Kidney glomerular epithelial cell (primary cell): ENCODE data around the gene PTPRG.
A peak's percentile ranks its signal among the peaks of the same experiment; 100 is the strongest.
"Not testable (repeated sequence)": the region's sequence is repeated elsewhere in the genome, so short reads cannot be mapped to it uniquely, and the experiment has no call there.

Experiments used
- DNase-seq: peaks from one replicate; lab custom pipeline; 2025; lab: John Stamatoyannopoulos, UW

Gene PTPRG

DNA sequence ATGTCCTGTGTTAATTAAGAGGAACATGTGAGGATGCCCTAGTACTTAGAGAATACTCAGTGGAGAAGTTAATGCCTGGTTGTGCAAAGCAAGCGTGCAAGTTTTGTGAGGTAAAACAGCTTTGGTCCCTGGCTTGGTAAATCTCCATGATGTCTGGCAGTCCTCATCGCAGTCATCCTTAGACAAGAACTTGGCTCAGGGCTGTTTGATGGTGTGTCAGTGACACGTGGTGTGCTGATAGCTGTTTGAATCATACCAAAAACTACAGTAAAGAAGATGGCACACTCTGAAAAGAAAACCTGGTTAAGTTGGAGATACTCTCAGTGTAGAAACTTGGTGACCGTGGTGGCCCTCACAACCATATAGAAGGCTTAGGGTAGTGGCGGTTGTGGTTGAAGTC is 450.3 kb downstream of the PTPRG start:
- no peak for DNase-seq

DNA sequence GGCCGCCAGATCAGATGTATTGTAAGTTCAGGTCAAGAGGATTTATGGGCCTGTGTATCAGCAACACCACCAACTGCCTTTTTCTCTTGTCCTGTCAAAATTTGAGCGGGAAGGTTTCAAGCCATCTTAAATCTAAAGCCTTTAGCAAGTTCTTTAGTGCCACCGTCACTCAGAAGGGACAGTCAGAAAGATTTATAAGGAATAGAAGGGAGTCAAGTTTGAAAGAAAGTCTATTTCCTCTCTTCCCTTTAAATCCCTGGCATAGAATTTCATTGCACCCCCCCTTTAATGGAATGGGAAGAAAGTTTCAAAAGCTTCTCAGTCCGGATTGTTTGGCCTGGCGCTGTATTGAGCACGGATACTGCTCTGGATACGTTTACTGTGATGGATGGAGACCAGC is 452.6 kb downstream of the PTPRG start:
- DNase-seq: no peak

DNA sequence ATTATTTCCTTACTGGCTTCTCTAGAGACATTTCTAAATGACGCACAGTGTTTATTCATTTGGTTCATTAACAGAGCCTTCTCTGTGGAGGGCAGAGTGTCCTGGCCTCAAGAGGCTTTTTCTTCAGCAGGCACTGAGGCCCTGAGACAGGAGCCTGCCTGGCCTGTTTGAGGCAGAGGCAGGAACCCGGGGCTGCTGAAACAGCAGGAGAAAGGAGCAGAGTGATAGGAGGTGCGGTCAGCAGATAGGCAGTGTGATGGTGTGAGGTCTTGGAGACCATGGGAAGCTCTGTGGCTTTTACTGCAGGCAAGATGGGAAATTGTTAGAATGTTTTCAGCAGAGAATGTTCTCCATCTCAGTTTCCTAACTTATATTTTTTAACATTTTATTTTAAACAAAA is 453.7 kb downstream of the PTPRG start:
- no peak for DNase-seq

DNA sequence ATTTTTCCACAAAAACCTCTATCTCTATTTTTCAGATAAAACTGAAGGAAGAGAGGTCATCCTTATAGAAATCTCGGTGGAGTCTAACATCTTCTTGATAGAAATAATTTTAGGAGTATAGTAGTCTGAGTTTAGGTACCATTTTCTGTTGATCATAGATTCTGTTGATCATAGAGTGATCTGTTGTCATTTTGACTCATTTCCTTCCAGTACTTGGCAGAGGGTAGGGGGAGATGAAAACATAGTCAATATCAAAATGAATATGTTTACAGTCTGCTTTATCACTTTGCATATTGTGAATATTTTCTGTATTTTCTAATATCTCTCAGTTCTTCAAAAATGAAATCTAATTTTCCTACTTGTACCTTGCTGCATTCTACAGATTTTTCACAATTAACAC is 458.5 kb downstream of the PTPRG start:
- no peak for DNase-seq

DNA sequence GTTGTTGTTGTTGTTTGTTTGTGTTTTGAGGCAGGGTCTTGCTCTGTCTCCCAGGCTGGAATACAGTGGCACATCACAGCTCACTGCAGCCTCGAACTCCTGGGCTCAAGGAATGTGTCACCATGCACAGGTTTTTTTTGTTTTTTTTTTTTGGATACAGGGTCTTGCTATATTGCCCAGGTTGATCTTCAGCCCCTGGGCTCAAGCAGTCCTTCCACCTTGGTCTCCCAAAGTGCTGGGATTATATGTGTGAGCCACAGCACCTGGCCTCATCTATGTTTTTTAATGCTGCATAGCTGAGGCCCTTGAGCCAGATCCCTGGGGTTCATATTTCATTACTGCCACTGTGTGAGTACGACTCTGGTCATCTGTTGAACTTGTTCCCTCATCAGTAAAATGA is 459.3 kb downstream of the PTPRG start:
- DNase-seq: no peak

DNA sequence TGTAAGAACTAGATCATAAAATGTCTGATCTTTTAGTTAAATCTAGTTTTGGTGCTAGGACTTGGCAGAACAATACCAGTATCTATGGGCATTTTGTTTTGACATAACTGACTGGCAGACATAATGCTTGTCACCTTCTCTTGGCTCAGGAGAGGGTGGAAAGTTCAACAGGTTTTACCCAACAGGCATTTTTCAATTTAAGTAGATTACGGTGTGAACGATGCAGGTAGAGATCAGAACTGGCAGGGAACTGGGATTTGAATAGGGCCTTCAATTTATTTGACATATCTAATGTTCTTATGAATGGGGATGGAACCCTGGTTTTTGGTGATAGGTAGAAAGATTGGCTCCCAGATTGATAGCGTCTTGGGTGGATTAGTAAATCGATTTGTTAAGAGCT is 460.9 kb downstream of the PTPRG start:
- DNase-seq: no peak

DNA sequence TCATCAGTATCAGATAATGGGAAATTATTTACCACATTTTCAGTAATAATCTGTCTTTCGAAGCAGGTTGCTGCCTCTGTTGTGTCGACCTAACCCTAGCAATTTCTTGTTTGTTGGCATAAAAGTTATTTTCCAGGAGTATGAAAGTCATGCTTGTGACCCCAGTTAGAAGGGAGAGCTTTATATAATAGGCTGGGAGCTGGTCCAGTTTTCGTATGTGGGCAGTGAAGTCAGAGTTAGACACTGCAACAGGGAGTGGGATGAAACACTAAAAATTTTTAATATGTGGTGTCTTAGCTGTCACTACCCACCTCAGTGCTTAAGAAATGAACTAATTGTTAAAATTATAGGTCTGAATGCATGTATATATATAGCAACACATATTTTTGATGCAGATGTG is 463.5 kb downstream of the PTPRG start:
- DNase-seq: no peak

DNA sequence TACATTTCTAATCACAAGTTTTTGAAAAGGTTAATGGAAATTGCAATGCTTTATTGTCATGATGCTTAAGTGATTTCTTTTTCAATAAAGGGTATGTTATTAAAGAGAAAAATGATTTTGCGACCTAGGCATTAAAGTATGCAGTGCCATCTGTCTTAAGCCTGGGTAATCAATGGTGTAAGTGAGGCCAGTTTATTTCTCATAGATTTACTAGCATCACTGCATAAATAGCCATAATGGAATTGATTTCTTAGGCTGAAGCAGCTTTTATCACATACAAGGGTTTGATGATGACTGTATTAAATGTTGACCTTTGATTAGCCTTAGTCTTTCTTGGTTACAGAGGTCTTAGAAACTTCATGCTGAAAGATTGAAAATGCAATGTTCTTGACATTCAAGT is 464.5 kb downstream of the PTPRG start:
- DNase-seq: no peak

DNA sequence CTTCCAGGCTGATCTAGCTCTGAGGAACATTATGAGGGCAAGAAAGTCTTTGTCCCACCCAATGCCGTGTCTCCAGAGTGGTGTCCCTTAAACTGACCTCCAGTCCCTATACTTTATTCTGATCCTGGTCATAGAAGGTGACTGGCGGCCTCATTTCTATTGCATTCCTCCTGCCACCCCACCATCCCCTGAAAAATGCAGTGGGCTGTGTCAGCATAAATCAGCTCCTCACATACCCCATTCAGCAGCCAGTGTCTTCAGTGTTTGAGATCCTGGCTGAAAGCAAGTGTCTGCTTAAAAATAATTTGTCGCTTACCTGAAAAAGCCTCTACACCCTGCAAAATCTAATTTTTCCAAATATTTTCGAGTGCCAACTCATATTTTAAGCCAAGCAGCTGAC is 465.9 kb downstream of the PTPRG start:
- DNase-seq: no peak

DNA sequence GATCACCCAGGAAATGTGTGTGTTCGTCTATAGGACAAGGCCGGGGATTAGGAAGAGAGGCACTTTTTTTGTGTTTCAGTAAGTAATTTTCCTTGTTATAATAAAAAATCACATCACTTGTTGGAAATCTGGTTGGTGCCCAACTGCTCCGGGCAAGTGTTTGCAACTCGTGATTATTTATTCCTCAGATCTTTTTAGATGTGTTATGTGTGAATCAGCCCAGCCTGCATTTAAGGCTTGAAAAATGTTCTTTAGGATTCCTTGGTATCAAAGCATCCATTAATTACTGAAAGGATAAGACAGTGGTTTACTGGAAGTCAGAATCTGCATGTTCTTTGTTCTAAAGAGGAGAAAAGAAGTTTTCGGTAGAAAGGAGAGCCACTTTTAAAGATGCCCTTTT is 466.4 kb downstream of the PTPRG start:
- no peak for DNase-seq

DNA sequence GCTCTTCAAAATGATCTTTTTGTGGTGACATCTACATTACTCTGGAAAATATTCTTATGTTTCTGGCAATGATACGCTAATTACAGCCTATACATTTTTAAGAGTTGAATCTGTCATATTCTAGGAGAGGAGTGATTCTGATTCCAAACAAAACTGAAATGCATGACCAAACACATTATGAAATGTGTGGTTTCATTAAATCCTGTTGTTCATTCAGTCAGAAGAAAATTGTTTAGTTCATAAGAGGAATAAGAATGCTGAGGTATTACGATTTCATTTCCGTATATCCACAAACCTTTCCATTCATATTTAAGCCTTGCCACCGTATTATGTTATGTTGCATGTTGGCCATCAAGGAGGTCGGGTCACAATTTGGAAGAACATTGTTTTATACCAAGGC is 466.9 kb downstream of the PTPRG start:
- DNase-seq: no peak

DNA sequence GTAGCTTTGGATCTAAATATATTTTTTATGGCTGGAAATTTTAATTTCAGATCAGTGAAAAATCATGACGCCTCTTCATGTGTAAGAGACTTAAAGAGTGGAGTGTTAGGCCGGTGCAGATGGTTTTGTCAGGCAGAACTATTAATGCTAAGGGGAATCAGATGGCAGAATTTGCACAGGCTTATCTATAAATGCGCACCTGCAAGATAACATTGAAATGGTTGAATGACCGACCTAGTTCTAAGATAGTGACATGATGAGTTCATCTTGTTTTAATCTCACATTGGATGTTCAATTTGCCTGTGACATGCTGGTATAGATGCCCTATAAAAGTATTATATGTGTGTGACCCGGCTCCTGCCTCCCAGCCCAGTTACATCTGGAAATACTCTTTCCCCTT is 471.4 kb downstream of the PTPRG start:
- DNase-seq: no peak

DNA sequence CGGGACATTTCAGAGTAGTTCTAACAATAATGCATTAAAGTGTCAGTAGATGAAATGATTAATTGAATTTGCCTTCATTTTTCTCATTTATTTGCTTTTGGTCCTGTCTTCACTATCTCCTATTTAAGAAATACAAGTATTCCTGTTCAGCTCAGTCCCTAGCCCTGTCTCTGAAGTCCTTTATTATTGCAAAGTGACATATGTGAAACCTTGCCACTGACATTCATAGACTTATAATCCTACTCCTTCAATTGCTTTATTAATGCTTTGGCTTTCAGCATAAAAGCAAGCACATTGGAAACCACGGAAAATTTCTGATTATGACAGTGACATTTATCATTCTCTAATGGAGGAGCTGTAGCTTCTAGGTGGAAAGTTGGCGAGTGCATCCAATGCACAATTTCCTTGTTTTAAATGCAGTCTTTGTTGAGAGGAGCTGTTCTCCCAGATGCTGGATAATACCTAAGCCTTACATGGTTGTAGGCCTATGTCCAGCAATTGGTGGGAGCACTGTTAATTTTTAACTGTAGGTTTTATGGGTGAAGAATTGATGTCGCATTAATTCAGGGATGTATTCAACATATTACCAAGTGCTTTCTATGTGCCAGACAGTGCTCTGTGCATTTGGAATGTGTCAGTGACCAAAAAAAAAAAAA is 474.2 kb downstream of the PTPRG start:
- DNase-seq: no peak

DNA sequence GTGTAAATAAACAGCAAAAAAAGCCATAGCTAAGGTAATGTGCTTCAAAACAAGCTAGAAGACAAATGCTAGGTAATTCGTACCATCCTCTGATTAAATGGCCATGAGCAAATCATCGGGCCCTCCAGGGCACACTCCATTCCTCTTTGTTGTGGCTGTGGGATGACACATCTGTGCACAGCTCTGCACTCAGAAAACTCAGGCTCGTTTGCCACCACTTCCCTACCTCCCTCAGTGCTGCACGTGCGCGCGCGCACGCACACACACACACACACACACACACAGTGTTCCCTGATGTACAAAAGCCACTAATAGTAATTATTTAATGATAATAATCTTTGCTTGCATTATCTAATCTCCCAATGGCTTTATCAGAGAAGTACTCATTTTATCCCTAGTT is 475.4 kb downstream of the PTPRG start:
- no peak for DNase-seq

DNA sequence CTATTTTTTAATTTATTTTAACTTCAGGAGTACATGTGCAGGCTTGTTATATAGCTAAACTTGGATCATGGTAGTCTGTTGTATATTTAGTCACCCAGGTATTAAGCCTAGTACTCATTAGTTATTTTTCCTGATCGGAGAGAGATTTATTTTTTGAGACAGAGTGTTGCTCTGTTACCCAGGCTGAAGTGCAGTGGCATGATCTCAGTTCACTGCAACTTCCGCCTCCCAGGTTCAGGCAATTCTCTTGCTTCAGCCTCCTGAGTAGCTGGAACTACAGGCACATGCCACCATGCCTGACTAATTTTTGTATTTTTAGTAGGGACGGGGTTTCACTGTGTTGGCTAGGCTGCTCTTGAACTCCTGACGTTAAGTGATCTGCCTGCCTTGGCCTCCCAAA is 477.4 kb downstream of the PTPRG start:
- DNase-seq: not testable (repeated sequence)

DNA sequence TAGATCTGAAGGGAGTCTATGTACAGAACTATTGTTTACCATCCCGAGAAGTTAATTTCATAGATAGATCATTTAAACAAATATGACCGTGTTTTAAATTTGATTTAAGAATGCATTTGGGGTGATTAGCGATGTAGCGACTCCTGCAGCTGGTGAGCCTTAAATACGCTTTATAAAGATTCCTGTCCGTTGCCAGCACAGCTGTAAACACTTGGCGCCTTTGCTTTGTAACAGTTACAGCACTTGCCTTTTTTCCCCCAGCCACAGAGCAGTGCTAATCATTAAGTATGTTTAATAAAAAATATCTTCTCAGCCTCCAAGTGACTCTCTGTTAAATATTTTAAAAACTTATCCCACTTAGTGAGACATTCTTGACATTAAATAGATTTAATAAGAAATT is 478.2 kb downstream of the PTPRG start:
- DNase-seq: no peak

DNA sequence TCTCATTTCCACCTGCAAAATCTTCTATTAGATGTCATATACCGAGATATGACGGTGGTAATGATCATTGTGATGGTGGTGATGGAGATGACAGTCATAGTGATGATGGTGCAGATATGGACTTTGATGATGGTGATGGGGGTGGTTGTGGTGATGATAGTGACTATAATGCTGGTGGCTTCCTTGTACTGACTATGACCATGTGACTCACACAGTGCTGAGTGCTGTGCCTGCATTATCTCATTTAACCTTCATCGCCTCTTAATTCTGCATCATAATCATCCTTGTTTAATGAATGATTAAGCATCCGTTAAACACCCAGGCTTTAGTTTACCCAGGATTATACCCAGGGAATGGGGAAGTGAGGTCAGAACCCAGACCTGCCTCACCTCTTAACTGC is 480.3 kb downstream of the PTPRG start:
- DNase-seq: no peak

DNA sequence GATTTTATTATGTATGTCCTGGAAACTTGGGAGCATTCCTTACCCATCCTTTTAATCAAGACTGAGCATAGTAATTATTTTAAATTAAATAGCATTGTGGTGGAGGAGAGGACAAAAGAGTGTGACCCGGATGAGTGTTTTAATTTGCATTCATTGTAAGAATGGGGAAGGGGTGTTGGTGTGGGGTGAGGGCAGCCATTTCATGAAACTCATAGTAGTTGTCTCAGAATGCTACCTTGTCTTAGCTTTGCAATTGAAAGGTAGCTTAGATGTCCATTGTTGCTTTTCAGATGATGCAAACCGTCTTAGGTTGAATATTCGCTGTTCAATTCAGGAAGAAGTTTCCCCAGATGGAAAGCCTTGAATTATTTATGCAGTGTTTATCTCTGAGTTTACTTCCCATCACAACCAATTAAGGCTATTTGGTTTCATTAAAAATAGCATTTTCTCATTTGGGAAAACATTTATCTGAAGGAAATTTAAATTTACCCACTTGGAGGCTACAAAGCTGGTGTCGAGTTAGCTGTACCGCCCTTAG is 483.6 kb downstream of the PTPRG start:
- no peak for DNase-seq

DNA sequence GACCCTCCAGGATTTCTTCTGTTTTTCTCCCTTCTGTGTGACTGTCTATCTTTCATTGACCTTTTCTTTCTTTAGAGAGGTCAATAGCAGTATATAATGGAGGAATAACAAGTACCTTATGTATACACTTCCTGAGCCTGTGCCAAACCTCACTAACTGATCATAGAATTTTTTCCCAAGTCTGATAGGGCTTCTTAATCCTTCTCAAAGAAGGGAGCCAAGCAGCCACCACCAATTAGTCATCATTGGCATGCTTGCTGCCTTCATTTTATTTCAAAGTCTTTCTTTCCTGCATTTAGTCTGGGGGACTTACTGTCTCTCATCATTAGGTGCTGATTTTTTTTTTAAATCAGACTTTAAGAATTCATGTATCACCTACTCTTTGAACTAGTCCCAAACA is 485.0 kb downstream of the PTPRG start:
- no peak for DNase-seq

DNA sequence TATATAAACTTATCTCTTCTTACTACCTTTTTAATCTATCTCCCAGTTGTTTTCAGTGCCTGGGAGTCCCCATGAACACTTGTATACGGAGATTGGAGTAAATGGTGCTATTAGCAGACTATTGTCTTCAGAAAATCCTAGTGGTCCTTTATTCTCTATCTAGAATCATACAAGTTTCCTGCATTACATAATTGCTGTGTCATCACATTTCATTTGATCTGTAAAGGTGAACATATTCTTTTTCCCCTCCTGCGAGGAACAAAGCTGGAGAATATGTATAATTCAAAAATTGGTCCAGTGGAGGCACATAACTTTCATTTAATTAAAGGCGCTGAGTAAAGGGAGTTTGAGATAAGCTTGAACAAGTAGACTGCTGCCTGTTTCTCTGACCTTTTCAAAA is 487.2 kb downstream of the PTPRG start:
- no peak for DNase-seq

DNA sequence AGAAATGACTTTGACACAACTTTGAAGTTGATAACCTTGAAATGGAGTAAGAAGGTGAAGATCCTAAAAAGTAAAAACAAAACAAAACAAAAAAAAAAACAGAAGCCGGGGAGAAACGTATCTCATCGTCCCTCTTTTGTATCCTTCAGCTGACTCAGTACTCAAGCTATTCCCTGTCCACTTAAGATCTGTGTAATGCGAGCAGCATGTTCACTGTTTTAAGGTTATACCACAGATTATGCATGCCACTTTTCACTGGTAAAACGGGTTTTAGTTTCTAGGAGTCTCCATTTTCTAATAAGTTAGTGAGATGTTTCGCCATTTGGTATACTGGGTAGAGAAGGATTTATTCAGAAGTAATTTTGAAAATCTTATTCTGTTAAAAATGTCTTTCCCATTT is 487.7 kb downstream of the PTPRG start:
- DNase-seq: no peak

DNA sequence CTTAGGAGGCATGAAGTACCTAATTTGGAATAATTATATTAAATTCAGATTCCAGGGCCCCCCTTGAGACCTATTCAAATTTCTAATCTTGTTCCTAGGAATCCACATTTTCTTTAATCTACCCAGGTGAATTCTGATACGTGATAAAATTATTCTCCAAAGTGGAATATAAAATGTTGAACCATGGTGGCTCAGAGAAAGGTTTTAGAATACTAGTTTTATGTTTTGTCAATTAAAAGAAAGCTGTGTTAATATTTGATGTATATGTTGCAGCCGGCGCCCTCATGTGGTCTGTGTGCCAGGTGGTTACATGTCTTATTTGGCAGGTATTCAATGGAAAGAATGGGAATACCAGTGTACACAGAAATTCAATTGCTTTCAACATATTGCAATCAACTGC is 490.1 kb downstream of the PTPRG start:
- DNase-seq: peak; percentile 4

DNA sequence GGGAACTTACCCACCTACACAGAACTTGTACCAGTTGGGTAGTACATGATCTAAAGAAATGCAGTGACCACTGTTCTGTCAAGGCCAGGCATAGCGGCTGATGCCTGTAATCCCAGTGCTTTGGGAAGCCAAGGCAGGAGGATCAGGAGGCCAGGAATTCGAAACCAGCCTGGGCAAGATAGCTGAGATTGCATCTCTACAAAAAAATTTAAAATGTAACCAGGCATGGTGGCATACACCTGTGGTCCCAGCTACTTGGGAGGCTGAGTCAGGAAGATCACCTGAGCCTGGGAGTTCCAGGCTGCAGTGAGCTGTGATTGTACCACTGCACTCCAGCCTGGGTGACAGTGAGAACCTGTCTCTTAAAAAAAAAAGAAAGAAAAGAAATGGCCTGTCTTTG is 491.0 kb downstream of the PTPRG start:
- no peak for DNase-seq

DNA sequence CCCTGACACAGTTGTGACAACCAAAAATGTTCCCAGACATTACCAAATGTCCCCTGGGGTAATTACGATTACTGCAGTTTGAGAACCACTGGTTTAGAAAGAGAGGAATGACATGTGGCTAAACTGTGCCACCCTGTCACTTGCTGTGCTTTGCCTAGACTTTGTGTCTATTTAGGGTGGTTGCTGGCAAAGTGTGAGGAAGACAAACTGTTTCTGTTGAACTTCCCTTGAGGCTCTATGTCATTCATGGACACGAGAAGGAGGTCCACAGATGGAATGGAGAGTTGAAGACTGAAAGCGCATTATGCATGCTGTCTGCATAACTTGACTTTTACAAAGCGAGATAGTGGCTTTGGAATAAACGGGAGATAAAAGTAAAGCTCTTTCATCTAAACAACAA is 495.3 kb downstream of the PTPRG start:
- DNase-seq: no peak
